ENCODE measurements around the gene OR8G1. TPM values are rescaled to one million over a fixed set of nuclear protein-coding genes. Genes with fewer than 3 reads are reported as not detected.

The OR8G1 gene
- total and polyA plus RNA-seq, 2 of the 8 experiments (the other 6 are each of a cell fraction or from before 2014, with no cell fraction given), result not detected

GRCh38 chr11:124296016-124296415 is 55.1 kb downstream of the OR8G1 start (continued):
- TF ChIP-seq EP300 (IDR thresholded peaks at IDR 0.05; ENCODE audit: borderline replicate concordance in 1 of 2, low read depth in 2 of 2, low read length in 2 of 2) (no peak), CBX8 (IDR thresholded peaks at IDR 0.05; ENCODE audit: borderline replicate concordance, low read depth, low read length) (no peak), CEBPB (IDR thresholded peaks at IDR 0.05; ENCODE audit: low read depth, low read length) (no peak), SP4 (IDR thresholded peaks at IDR 0.05; ENCODE audit: low read length) (no peak)

All from H1 (cell line).